Urinary bladder (tissue), 4 donors: ENCODE results near the gene SCTR. TPM values are rescaled to one million over a fixed set of nuclear protein-coding genes. Genes with fewer than 3 reads are reported as not detected.

ENCODE experiments used
- DNase-seq: peaks from one replicate; pipeline ENCODE4 v3.0.0-alpha.2; 2015; ENCODE audit errors: extremely low spot score
- H3K27ac ChIP-seq: one replicate; pipeline ENCODE4 v1.5.1; 2013; ENCODE audit warnings: low read depth, mild to moderate bottlenecking, moderate library complexity
- H3K36me3 ChIP-seq: one replicate; pipeline ENCODE4 v1.6.1; 2013; ENCODE audit warnings: mild to moderate bottlenecking, moderate library complexity; ENCODE audit not compliant: insufficient read depth
- H3K4me1 ChIP-seq: one replicate; pipeline ENCODE4 v1.6.1; 2013; ENCODE audit warnings: mild to moderate bottlenecking, moderate library complexity; ENCODE audit not compliant: insufficient read depth
- H3K4me3 ChIP-seq: one replicate; pipeline ENCODE4 v1.5.1; 2013; ENCODE audit warnings: low read depth, low read length
- WGBS: extraction: QIAGEN DNeasy Blood & Tissue Kit; methylation state at CpG from one replicate; pipeline ENCODE4 v1.1.7; 2013; 5-methylcytosine and 5-hydroxymethylcytosine counted together
- polyA plus RNA-seq: library from polyadenylated mRNA; stranded (reverse); fragments of 200-250 nt; gene quantifications from one replicate; pipeline ENCODE4 v1.2.3, GENCODE V29; 2013
- total RNA-seq: library from RNA; depleted of rRNA; stranded (reverse); fragments of >200 nt; gene quantifications from one replicate; pipeline ENCODE4 v1.2.3, GENCODE V29; 2014
- donor health status: healthy with polysubstance abuse.
- donor health status: healthy.

SCTR gene
- total and polyA plus RNA-seq, 2 donors: not detected

DNA sequence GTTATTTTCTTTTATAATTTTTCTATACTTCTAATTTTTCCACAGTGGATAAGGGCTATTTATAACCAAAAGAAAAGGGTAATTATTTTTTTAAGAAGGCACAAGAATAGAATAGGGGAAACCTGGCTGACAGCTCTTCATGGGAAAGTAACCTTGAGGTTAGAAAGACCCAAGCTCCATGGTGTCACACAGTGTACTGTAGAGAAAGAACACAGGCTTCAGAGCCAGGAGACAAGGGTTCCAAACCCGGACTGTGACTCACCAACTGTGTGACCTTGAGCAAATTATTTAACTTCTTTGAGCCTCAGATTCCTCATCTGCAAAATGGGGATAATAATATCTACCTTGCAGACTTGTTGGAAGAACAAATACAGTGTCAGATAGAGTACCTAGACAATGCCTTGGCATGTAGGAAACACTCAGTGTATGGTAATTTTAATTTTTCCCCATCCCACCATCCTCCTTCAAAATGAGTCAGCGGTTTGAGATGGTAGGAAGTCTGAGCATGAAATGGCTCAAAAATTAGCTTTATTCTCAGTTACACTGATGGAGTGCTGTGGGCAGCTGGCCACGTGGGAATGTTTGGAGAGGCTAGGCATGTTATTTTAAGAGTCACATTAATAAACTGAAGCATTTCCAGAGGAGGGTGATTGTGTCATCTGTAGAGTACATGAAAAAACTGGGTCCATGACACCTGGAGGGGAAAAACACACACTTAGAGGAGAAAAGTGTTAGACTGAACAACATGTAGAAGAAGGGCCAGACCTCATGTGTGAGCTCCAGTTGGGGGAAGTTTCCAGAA is 55.9 kb downstream of the SCTR start:
- H3K27ac ChIP-seq: no peak overlapping the region

GRCh38 chr2:119466373-119466772 is 57.9 kb downstream of the SCTR start:
- Histone ChIP-seq H3K4me1 (no peaks in the 10 kb centered on the region), H3K4me3 (no peak overlapping the region), H3K36me3 (no peaks in the 10 kb centered on the region), H3K27ac (no peak overlapping the region)
- no peak for DNase-seq
- 84% methylated on average over 4 of the region's 4 CpGs for WGBS

More for the DNA sequence above, 55.9 kb downstream of the SCTR start:
- no peaks in the 10 kb centered on the region for H3K36me3 ChIP-seq
- H3K4me3 ChIP-seq: no peak overlapping the region
- H3K4me1 ChIP-seq: no peaks in the 10 kb centered on the region
- no peak for DNase-seq
- WGBS: 63% methylated on average over 3 of the region's 3 CpGs

- 91% methylated on average over 11 of the region's 11 CpGs for WGBS
- H3K4me3 ChIP-seq: no peak overlapping the region
- no peak overlapping the region for H3K27ac ChIP-seq
- H3K36me3 ChIP-seq: no peaks in the 10 kb centered on the region
- no peak for DNase-seq
- H3K4me1 ChIP-seq: no peaks in the 10 kb centered on the region
Observed at GRCh38 chr2:119465687-119466086, 58.6 kb downstream of the SCTR start.

GRCh38 chr2:119464981-119465380 is 59.3 kb downstream of the SCTR start:
- no peak overlapping the region for H3K27ac ChIP-seq
- no peak overlapping the region for H3K4me3 ChIP-seq
- 93% methylated on average over 4 of the region's 4 CpGs for WGBS
- H3K4me1 ChIP-seq: no peaks in the 10 kb centered on the region
- DNase-seq: no peak
- H3K36me3 ChIP-seq: no peaks in the 10 kb centered on the region

DNA sequence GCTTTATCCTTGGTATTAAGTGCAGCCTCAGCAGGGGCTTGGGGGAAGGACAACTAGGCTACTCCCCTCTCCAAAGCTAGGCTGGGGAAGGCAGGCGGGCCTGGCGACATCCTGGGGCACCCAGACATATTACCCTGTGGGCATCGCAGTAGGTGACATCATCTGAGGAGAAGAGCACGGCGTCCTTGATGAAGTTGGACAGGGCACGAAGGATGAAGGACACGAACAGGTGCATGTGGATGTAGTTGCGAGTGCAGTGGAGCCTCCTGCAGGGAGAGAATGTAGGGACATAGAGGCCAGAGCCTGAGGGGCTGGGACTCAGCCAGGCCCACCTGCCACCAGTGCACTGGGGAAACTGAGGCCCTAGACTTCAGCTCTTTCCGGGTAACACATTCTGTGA is 60.3 kb downstream of the SCTR start:
- Histone ChIP-seq H3K4me3 (no peak overlapping the region), H3K27ac (no peak overlapping the region), H3K36me3 (no peaks in the 10 kb centered on the region), H3K4me1 (no peaks in the 10 kb centered on the region)
- no peak for DNase-seq
- 92% methylated on average over 9 of the region's 9 CpGs for WGBS

DNA sequence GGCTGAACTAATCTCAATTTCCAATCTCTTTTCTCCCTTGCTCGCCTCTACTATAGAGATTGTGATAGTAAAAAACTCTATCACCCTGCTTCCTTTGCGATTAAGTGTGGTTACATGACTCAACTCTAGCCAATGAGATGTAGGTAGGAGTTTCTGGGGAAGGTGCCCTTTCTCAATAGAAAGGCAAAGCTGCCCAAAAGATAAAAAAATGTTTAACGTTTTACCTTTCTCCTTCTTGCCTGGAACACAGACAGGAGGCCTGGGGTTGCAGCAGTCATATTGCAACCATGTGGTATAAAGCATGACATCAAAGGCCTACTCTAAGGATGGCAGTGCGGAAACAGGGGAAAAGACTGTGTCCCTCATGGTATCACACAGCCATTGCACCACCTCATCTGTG is 61.1 kb downstream of the SCTR start:
- WGBS: 62% methylated on average over 4 of the region's 4 CpGs
- no peaks in the 10 kb centered on the region for H3K4me1 ChIP-seq
- DNase-seq: no peak

GRCh38 chr2:119462574-119462973 is 61.7 kb downstream of the SCTR start:
- Histone ChIP-seq H3K4me1 (no peaks in the 10 kb centered on the region), H3K36me3 (no peaks in the 10 kb centered on the region), H3K4me3 (no peak overlapping the region), H3K27ac (no peak overlapping the region)
- WGBS: 96% methylated on average over 7 of the region's 7 CpGs
- DNase-seq: no peak

More for the DNA sequence above, 61.1 kb downstream of the SCTR start:
- Histone ChIP-seq H3K27ac (no peak overlapping the region), H3K36me3 (no peaks in the 10 kb centered on the region), H3K4me3 (no peak overlapping the region)

GRCh38 chr2:119461811-119462210 is 62.5 kb downstream of the SCTR start:
- WGBS: 96% methylated on average over 5 of the region's 5 CpGs

GRCh38 chr2:119460076-119460475 is 64.2 kb downstream of the SCTR start:
- no peak overlapping the region for H3K27ac ChIP-seq
- H3K36me3 ChIP-seq: no peaks in the 10 kb centered on the region
- H3K4me1 ChIP-seq: no peaks in the 10 kb centered on the region
- no peak overlapping the region for H3K4me3 ChIP-seq
- DNase-seq: no peak
- 47% methylated on average over 2 of the region's 2 CpGs for WGBS

More at GRCh38 chr2:119461811-119462210, 62.5 kb downstream of the SCTR start:
- H3K36me3 ChIP-seq: no peaks in the 10 kb centered on the region
- H3K4me1 ChIP-seq: no peaks in the 10 kb centered on the region
- no peak overlapping the region for H3K27ac ChIP-seq
- no peak overlapping the region for H3K4me3 ChIP-seq
- DNase-seq: no peak

DNA sequence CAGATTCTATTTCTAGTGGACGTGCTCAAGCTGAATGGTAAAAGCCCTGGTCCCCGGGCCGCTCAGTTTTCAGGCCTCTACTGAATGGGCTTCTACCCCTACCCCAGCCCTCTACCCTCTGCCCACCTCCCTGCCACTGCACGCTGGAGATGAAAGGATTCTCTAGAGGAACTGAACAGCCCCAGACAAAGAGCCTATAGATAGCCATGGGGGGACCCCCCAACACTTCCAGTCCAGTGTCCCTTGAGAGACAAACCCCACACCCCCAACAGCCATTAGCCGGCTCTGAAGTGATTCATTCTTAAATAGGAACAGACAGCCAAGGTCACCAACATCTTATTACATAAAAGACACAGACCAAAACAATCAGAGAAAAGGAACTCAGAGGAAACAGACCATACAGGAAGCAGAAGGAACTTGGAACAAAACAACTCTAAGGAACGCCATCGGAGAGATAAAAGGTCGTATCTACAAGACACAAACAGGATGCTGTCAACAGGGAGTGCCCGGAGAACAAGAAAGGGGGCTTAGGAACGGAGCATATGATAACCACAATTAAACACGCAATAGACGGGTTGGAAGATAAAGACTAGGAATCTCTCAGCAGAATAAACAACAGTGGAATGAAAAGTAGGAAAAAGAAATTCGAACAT is 69.1 kb downstream of the SCTR start:
- no peaks in the 10 kb centered on the region for H3K36me3 ChIP-seq
- 34% methylated on average over 13 of the region's 13 CpGs for WGBS

DNA sequence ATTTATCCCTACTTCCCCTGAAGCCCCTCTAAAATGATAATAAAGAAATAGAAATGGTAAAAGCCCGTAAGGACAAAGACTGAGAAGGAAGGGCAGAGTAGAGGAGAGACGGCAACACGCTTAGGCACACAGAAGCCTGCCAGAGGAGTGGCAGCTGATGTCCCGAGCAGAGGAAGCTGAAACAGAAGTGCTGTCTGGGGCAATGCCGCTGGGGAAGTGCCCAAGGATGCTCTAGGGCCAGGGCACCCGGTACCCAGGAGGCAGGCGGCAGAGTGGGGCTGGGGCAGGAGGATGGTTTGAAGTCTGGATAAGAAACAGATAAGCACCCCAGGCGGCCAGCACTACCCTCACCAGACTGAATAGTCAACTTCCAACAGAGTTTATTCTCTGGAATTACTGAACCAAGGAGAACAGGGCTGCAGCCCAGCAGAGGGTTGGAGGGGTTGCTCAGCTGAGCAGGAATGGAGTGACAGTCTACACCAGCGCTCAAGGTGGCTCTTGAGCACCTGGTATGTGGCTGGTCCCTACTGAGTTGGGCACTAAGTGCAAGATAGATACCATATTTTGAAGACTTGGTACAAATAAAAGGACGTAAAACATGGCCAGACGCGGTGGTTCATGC is 70.2 kb downstream of the SCTR start:
- WGBS: 70% methylated on average over 12 of the region's 12 CpGs
- no peak overlapping the region for H3K27ac ChIP-seq
- no peaks in the 10 kb centered on the region for H3K4me1 ChIP-seq
- no peaks in the 10 kb centered on the region for H3K36me3 ChIP-seq
- no peak for DNase-seq
- H3K4me3 ChIP-seq: no peak overlapping the region

More for the DNA sequence above, 69.1 kb downstream of the SCTR start:
- no peak for DNase-seq
- no peaks in the 10 kb centered on the region for H3K4me1 ChIP-seq
- no peak overlapping the region for H3K27ac ChIP-seq
- no peak overlapping the region for H3K4me3 ChIP-seq

DNA sequence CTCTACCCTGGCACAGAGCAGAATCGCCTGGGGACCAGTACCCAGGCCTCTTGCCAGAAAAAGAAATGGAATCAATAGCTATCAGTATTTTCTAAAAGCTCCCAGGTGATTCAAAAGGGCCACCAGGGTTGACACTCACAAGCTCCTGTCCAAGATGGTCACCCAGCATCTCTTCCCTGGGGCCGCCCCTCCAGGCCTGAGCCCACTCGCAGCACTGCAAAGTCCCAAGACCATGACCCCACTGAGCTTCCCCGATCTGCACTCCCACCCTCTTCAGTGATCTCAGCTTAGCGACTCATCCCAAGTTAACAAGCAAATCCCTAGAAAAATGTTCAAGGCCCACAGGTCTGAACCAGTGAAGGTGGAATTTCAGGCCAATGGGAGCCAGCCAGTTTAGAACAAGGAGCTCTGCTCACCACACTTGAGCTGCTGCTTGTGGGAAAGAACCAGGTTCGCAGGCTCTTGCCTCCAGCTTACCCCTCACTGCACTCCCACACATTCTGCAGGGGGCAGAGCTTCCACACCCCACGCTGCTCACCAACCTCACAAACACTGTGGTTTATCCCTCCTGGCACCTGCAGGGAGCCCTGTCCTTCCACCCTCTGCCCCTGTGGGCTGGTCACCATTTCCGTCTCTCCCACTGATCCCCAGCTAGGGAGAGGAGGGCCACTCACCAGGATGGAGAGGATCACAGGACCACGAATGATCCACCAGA is 72.8 kb downstream of the SCTR start:
- Histone ChIP-seq H3K4me3 (no peak overlapping the region), H3K4me1 (no peaks in the 10 kb centered on the region), H3K36me3 (no peaks in the 10 kb centered on the region), H3K27ac (no peak overlapping the region)
- DNase-seq: no peak
- 87% methylated on average over 9 of the region's 9 CpGs for WGBS

DNA sequence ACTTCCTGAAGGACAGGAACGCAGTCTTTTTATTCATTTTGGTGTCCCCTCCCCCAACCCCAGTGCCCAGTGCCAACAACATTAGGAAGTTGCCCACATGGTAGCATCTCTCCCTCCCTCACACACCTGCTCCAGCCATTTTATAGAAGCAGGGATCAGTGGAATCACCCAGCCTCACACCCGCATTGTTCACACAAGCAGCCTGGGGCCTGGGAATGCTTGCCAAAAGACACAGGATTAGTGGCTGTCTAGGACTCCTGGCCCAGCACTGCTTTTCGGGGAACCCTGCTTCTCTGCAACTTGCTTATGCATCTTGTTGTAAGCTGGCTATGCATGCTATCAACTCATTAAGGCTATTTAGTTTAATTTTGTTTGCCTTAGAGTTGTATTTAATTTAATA is 74.8 kb downstream of the SCTR start:
- Histone ChIP-seq H3K36me3 (no peaks in the 10 kb centered on the region), H3K4me1 (no peaks in the 10 kb centered on the region), H3K4me3 (no peak overlapping the region), H3K27ac (no peak overlapping the region)
- no peak for DNase-seq
- WGBS: 72% methylated on average over 3 of the region's 3 CpGs
